HepG2 (cell line): Measurements from ENCODE around the gene CD300LF. TPM values are rescaled to one million over a fixed set of nuclear protein-coding genes. Genes with fewer than 3 reads are reported as not detected.

ENCODE experiments used
- CERS6 ChIP-seq: sonication (generic); formaldehyde crosslinking; IDR thresholded peaks from 2 replicates; pipeline ENCODE4 v1.5.0; 2020; ENCODE audit warnings: missing genetic modification reagents
- FOXO1 ChIP-seq: sonication (generic); formaldehyde crosslinking; IDR thresholded peaks from 2 replicates; pipeline ENCODE4 v1.4.0; 2020; ENCODE audit warnings: missing genetic modification reagents
- GLI4 ChIP-seq: sonication (generic); formaldehyde crosslinking; IDR thresholded peaks from 2 replicates; pipeline ENCODE4 v1.5.1; 2020; ENCODE audit warnings: missing genetic modification reagents, mild to moderate bottlenecking, moderate library complexity, borderline replicate concordance
- HDAC6 ChIP-seq: fragments of 200-600 bp; sonication (generic); IDR thresholded peaks from 2 replicates; pipeline ENCODE4 v1.7.0; 2017; ENCODE audit warnings: mild to moderate bottlenecking, antibody characterized with exemption, low read length, low read depth
- NAIF1 ChIP-seq: sonication (generic); formaldehyde crosslinking; IDR thresholded peaks from 2 replicates; pipeline ENCODE4 v1.5.0; 2020; ENCODE audit warnings: mild to moderate bottlenecking, missing genetic modification reagents, borderline replicate concordance
- NFKB2 ChIP-seq: sonication (generic); formaldehyde crosslinking; IDR thresholded peaks from 2 replicates; pipeline ENCODE4 v1.4.0; 2020; ENCODE audit warnings: missing genetic modification reagents, borderline replicate concordance
- NR2F1 ChIP-seq, 2 experiments: fragments of 450-650 bp in 1 of 2; formaldehyde crosslinking in 1 of 2; IDR thresholded peaks; 2 replicates each; pipeline versions ENCODE4 v1.5.0 to v1.6.1; 2016 to 2020; ENCODE audit warnings: mild to moderate bottlenecking in 1 of 2, missing compliant biosample characterization in 1 of 2, missing genetic modification reagents in 1 of 2, moderate library complexity in 1 of 2
- SMARCE1 ChIP-seq: fragments of 450-650 bp; IDR thresholded peaks from 2 replicates; pipeline ENCODE4 v1.6.1; 2017; ENCODE audit warnings: borderline replicate concordance
- ZBTB7A ChIP-seq: sonication (generic); formaldehyde crosslinking; IDR thresholded peaks from 2 replicates; pipeline ENCODE4 v1.8.0; 2022; ENCODE audit warnings: mild to moderate bottlenecking, missing genetic modification reagents
- ZNF235 ChIP-seq: sonication (generic); formaldehyde crosslinking; IDR thresholded peaks from 2 replicates; pipeline ENCODE4 v1.8.1; 2023; ENCODE audit warnings: mild to moderate bottlenecking, missing genetic modification reagents, borderline replicate concordance
- ZNF382 ChIP-seq: sonication (generic); formaldehyde crosslinking; IDR thresholded peaks from 2 replicates; pipeline ENCODE4 v1.5.0; 2020; ENCODE audit warnings: missing genetic modification reagents, mild to moderate bottlenecking, borderline replicate concordance
- ZNF670 ChIP-seq: sonication (generic); formaldehyde crosslinking; IDR thresholded peaks from 2 replicates; pipeline ENCODE4 v1.8.0; 2022; ENCODE audit warnings: mild to moderate bottlenecking, missing genetic modification reagents, borderline replicate concordance
- ZNF703 ChIP-seq: sonication (generic); formaldehyde crosslinking; IDR thresholded peaks from 2 replicates; pipeline ENCODE4 v1.5.1; 2020; ENCODE audit warnings: missing genetic modification reagents, mild to moderate bottlenecking, moderate library complexity, borderline replicate concordance
- ZSCAN20 ChIP-seq: sonication (generic); formaldehyde crosslinking; IDR thresholded peaks from 2 replicates; pipeline ENCODE4 v1.4.0; 2020; ENCODE audit warnings: missing genetic modification reagents, mild to moderate bottlenecking, borderline replicate concordance
- polyA plus RNA-seq, 8 experiments: library from polyadenylated mRNA; depleted of rRNA in 3 of 8; stranded (reverse) in 7 of 8; unstranded in 1 of 8; fragments of >200 nt; fragmentation: Illumina TruSeq in 4 of 8; extraction: Trizol in 4 of 8; gene quantifications; 2 replicates each; pipeline versions ENCODE4 v1.2.1 to v1.2.3, GENCODE V29; 2011 to 2016; ENCODE audit warnings: low read depth in 4 of 8, missing spikeins in 1 of 8, mixed read lengths in 1 of 8; ENCODE audit not compliant: insufficient read depth in 1 of 8
- total RNA-seq, 5 experiments: library from RNA; depleted of rRNA; stranded (reverse); fragments of >200 nt; fragmentation: Illumina TruSeq; extraction: Trizol; gene quantifications; 2 replicates each; pipeline ENCODE4 v1.2.3, GENCODE V29; 2016; ENCODE audit warnings: low read depth in 1 of 5
- TF ChIP-seq, protein P1 (sequence below): sonication (generic); formaldehyde crosslinking; IDR thresholded peaks from 2 replicates; pipeline ENCODE4 v1.5.0; 2020; ENCODE audit warnings: mild to moderate bottlenecking, missing genetic modification reagents, borderline replicate concordance
- TF ChIP-seq, protein P2 (sequence below): sonication (generic); formaldehyde crosslinking; IDR thresholded peaks from 2 replicates; pipeline ENCODE4 v1.4.0; 2020; ENCODE audit warnings: missing genetic modification reagents

Gene CD300LF
- total and polyA plus RNA-seq, 2 of the 13 experiments (the other 11 are each of a cell fraction or from before 2014, with no cell fraction given): not detected

DNA sequence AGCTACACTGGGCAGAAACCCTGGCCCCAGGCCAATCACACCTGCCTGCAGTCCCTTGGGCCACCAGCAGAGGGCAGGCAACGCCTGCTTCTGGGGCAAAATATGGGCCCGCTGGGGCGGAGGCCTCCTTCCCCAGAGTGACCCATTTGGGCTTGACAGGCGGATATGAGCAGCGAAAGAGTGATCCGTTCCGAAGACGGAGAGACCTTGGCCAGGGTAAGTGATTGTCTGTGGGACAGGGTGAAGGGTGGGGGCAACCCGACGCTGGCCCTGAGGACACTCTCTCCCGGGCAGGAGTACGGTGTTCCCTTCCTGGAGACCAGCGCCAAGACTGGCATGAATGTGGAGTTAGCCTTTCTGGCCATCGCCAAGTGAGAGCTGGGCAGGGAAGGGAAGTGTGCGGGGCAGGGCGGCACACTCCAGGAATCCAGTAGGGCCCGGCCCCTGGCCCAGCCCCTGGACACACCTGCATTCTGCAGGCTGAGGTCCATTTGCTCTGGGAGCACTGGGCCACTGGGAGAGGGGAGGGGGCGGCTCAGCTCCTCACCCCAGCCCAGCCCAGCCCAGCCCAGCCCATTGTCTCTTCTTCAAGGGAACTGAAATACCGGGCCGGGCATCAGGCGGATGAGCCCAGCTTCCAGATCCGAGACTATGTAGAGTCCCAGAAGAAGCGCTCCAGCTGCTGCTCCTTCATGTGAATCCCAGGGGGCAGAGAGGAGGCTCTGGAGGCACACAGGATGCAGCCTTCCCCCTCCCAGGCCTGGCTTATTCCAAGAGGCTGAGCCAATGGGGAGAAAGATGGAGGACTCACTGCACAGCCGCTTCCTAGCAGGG, 32.2 kb upstream of the CD300LF start (continued):
- TF ChIP-seq, protein P1, sequence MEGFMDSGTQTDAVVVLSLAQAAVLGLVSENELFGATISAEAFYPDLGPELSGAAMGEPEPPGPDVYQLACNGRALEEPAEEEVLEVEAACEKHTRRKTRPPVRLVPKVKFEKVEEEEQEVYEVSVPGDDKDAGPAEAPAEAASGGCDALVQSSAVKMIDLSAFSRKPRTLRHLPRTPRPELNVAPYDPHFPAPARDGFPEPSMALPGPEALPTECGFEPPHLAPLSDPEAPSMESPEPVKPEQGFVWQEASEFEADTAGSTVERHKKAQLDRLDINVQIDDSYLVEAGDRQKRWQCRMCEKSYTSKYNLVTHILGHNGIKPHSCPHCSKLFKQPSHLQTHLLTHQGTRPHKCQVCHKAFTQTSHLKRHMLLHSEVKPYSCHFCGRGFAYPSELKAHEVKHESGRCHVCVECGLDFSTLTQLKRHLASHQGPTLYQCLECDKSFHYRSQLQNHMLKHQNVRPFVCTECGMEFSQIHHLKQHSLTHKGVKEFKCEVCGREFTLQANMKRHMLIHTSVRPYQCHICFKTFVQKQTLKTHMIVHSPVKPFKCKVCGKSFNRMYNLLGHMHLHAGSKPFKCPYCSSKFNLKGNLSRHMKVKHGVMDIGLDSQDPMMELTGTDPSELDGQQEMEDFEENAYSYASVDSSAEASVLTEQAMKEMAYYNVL (CRISPR knock-in tag): no peak
- TF ChIP-seq ZNF382 (CRISPR knock-in tag) (no peak), ZSCAN20 (CRISPR knock-in tag) (no peak), NAIF1 (CRISPR knock-in tag) (no peak), SMARCE1 (no peak), NR2F1 (CRISPR knock-in tag; IDR thresholded peaks at IDR 0.05) (no peak), NFKB2 (CRISPR knock-in tag) (peak; percentile 74; the same call in 1 of the 2 replicates), FOXO1 (CRISPR knock-in tag) (peak; percentile 65), ZNF670 (no peak), ZNF703 (CRISPR knock-in tag) (no peak), ZNF235 (CRISPR knock-in tag) (no peak; the same call in 1 of the 2 replicates), CERS6 (CRISPR knock-in tag) (no peak), GLI4 (CRISPR knock-in tag) (no peak), ZBTB7A (CRISPR knock-in tag) (no peak), HDAC6 (no peak)
- TF ChIP-seq, protein P2, sequence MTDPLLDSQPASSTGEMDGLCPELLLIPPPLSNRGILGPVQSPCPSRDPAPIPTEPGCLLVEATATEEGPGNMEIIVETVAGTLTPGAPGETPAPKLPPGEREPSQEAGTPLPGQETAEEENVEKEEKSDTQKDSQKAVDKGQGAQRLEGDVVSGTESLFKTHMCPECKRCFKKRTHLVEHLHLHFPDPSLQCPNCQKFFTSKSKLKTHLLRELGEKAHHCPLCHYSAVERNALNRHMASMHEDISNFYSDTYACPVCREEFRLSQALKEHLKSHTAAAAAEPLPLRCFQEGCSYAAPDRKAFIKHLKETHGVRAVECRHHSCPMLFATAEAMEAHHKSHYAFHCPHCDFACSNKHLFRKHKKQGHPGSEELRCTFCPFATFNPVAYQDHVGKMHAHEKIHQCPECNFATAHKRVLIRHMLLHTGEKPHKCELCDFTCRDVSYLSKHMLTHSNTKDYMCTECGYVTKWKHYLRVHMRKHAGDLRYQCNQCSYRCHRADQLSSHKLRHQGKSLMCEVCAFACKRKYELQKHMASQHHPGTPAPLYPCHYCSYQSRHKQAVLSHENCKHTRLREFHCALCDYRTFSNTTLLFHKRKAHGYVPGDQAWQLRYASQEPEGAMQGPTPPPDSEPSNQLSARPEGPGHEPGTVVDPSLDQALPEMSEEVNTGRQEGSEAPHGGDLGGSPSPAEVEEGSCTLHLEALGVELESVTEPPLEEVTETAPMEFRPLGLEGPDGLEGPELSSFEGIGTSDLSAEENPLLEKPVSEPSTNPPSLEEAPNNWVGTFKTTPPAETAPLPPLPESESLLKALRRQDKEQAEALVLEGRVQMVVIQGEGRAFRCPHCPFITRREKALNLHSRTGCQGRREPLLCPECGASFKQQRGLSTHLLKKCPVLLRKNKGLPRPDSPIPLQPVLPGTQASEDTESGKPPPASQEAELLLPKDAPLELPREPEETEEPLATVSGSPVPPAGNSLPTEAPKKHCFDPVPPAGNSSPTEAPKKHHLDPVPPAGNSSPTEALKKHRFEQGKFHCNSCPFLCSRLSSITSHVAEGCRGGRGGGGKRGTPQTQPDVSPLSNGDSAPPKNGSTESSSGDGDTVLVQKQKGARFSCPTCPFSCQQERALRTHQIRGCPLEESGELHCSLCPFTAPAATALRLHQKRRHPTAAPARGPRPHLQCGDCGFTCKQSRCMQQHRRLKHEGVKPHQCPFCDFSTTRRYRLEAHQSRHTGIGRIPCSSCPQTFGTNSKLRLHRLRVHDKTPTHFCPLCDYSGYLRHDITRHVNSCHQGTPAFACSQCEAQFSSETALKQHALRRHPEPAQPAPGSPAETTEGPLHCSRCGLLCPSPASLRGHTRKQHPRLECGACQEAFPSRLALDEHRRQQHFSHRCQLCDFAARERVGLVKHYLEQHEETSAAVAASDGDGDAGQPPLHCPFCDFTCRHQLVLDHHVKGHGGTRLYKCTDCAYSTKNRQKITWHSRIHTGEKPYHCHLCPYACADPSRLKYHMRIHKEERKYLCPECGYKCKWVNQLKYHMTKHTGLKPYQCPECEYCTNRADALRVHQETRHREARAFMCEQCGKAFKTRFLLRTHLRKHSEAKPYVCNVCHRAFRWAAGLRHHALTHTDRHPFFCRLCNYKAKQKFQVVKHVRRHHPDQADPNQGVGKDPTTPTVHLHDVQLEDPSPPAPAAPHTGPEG (CRISPR knock-in tag): 0 out of 2 replicates have a peak, but pooled peaks have one; percentile 48
